Measurements from ENCODE around the gene SLC35A5. TPM values are rescaled to one million over a fixed set of nuclear protein-coding genes. Genes with fewer than 3 reads are reported as not detected.

Gene SLC35A5
- total and polyA plus RNA-seq, 2 of the 8 experiments (the other 6 are each of a cell fraction or from before 2014, with no cell fraction given) = 36.5 to 38.6 TPM

- TF ChIP-seq TAF7 (optimal IDR thresholded peaks at IDR 0.05; ENCODE audit: borderline replicate concordance, low read depth, low read length) (no peak), KDM5A (IDR thresholded peaks at IDR 0.05; ENCODE audit: low read length) (no peak), GABPA (IDR thresholded peaks at IDR 0.05; ENCODE audit: borderline replicate concordance, insufficient read depth, low read length) (no peak)
Observed at GRCh38 chr3:112512320-112512719, 49.5 kb upstream of the SLC35A5 start (continued).
